Brain microvascular endothelial cell (primary cell): ENCODE measurements around the gene OPALIN.

ENCODE experiments used
- DNase-seq: peaks from one replicate; pipeline ENCODE4 v3.0.0-alpha.2; 2020
- H3K27ac ChIP-seq: fragments of 250-450 bp; sonication (Bioruptor Pico); 2 replicates; pipeline ENCODE4 v1.5.1; 2020; ENCODE audit warnings: mild to moderate bottlenecking, moderate library complexity
- H3K27me3 ChIP-seq: fragments of 250-450 bp; sonication (Bioruptor Pico); replicated peaks from 2 replicates; pipeline ENCODE4 v1.5.1; 2020; ENCODE audit warnings: mild to moderate bottlenecking
- H3K36me3 ChIP-seq: fragments of 250-450 bp; sonication (Bioruptor Pico); replicated peaks from 2 replicates; pipeline ENCODE4 v1.5.1; 2020; ENCODE audit warnings: mild to moderate bottlenecking
- H3K4me3 ChIP-seq: 2 replicates; pipeline ENCODE4 v1.5.1; 2011; ENCODE audit warnings: low read depth, mild to moderate bottlenecking, control low read depth, low read length, moderate library complexity
- CTCF ChIP-seq: IDR thresholded peaks from 2 replicates; pipeline ENCODE4 v1.5.1; 2011; ENCODE audit warnings: low read depth, mild to moderate bottlenecking, moderate library complexity, low read length, control low read depth, inconsistent platforms; ENCODE audit errors: missing control alignments
- in situ Hi-C: cut with HindIII; loops from 2 replicates; pipeline ENCODE4 v1.10.0; 2017; ENCODE audit warnings: low sequenced_read_pairs, low pct_ligation_motif_present

The OPALIN gene

GRCh38 chr10:96322275-96322674, 36.5 kb downstream of the OPALIN start:
- Histone ChIP-seq H3K27ac (no peak overlapping the region), H3K4me3 (no peak overlapping the region), H3K27me3 (no peaks in the 10 kb centered on the region), H3K36me3 (no peaks in the 10 kb centered on the region)
- in situ Hi-C loops, result no loop called here
- no peak for TF ChIP-seq CTCF
- DNase-seq, result no peak

- Histone ChIP-seq H3K4me3 (no peak overlapping the region), H3K36me3 (no peaks in the 10 kb centered on the region), H3K27me3 (no peaks in the 10 kb centered on the region), H3K27ac (no peak overlapping the region)
- no peak for TF ChIP-seq CTCF
- in situ Hi-C loops, result no loop called here
- DNase-seq, result no peak
These were observed 37.0 kb downstream of the OPALIN start for GRCh38 chr10:96321822-96322221.

GRCh38 chr10:96319754-96320474, 38.9 kb downstream of the OPALIN start:
- TF ChIP-seq CTCF, result no peak
- H3K27me3 ChIP-seq, result no peaks in the 10 kb centered on the region
- H3K27ac ChIP-seq, result no peak overlapping the region
- peak; percentile 7 for DNase-seq
- H3K36me3 ChIP-seq, result no peaks in the 10 kb centered on the region
- H3K4me3 ChIP-seq, result no peak overlapping the region
- in situ Hi-C loops, result no loop called here

GRCh38 chr10:96317067-96317833, 41.6 kb downstream of the OPALIN start:
- H3K27ac ChIP-seq, result no peak overlapping the region
- no peaks in the 10 kb centered on the region for H3K27me3 ChIP-seq
- H3K4me3 ChIP-seq, result no peak overlapping the region
- in situ Hi-C loops, result no loop called here
- no peak for DNase-seq
- no peak for TF ChIP-seq CTCF
- H3K36me3 ChIP-seq, result no peaks in the 10 kb centered on the region

- H3K27ac ChIP-seq, result no peak overlapping the region
- H3K27me3 ChIP-seq, result no peaks in the 10 kb centered on the region
- no peaks in the 10 kb centered on the region for H3K36me3 ChIP-seq
- no peak for TF ChIP-seq CTCF
- no peak for DNase-seq
- in situ Hi-C loops, result no loop called here
- no peak overlapping the region for H3K4me3 ChIP-seq
These were observed 45.5 kb downstream of the OPALIN start for GRCh38 chr10:96313344-96313743.
